DMS153 treated with DMSO at 0.1 percent for 48 hours (cell line): ENCODE data around the gene PKP1.

Experiments used
- DNase-seq: peaks from one replicate; lab custom pipeline; 2025; ENCODE audit not compliant: unreplicated experiment; lab: John Stamatoyannopoulos, UW

Gene PKP1

GRCh38 chr1:201277441-201277840, 5.9 kb upstream of the PKP1 start:
- no peak for DNase-seq

- no peak for DNase-seq
Measured at GRCh38 chr1:201279313-201279712, 4.0 kb upstream of the PKP1 start.

- DNase-seq = no peak
Measured at GRCh38 chr1:201280884-201281283, 2.4 kb upstream of the PKP1 start.

- DNase-seq = no peak
Measured at GRCh38 chr1:201281573-201281972, 1.7 kb upstream of the PKP1 start.

- DNase-seq = no peak
Measured at GRCh38 chr1:201282216-201282615, 1.1 kb upstream of the PKP1 start.

- DNase-seq = no peak
Measured at GRCh38 chr1:201283836-201284553, 689 bp downstream of the PKP1 start.

GRCh38 chr1:201284636-201285035, 1.3 kb downstream of the PKP1 start:
- DNase-seq = no peak

- no peak for DNase-seq
Measured at GRCh38 chr1:201285846-201286245, 2.5 kb downstream of the PKP1 start.

- DNase-seq = no peak
Measured at GRCh38 chr1:201286445-201286844, 3.1 kb downstream of the PKP1 start.

GRCh38 chr1:201288007-201288406, 4.7 kb downstream of the PKP1 start:
- no peak for DNase-seq

GRCh38 chr1:201288765-201289164, 5.5 kb downstream of the PKP1 start:
- no peak for DNase-seq

GRCh38 chr1:201290551-201290950, 7.2 kb downstream of the PKP1 start:
- no peak for DNase-seq

- no peak for DNase-seq
Measured at GRCh38 chr1:201291916-201292315, 8.6 kb downstream of the PKP1 start.

GRCh38 chr1:201294876-201295275, 11.6 kb downstream of the PKP1 start:
- DNase-seq = no peak

GRCh38 chr1:201295346-201295745, 12.0 kb downstream of the PKP1 start:
- DNase-seq = no peak

GRCh38 chr1:201295861-201296260, 12.6 kb downstream of the PKP1 start:
- no peak for DNase-seq

GRCh38 chr1:201296352-201296751, 13.0 kb downstream of the PKP1 start:
- no peak for DNase-seq

- no peak for DNase-seq
Measured at GRCh38 chr1:201298396-201299381, 15.4 kb downstream of the PKP1 start.

- no peak for DNase-seq
Measured at GRCh38 chr1:201299968-201300367, 16.7 kb downstream of the PKP1 start.

- DNase-seq = no peak
Measured at GRCh38 chr1:201300641-201301040, 17.3 kb downstream of the PKP1 start.

GRCh38 chr1:201302163-201303152, 19.2 kb downstream of the PKP1 start:
- no peak for DNase-seq
